ENCODE measurements around the gene RAB27A.

GRCh38 chr15:55186331-55186730, 103.3 kb downstream of the RAB27A start:
- TF ChIP-seq CTCF (IDR thresholded peaks at IDR 0.05) (no peak), ZFX (IDR thresholded peaks at IDR 0.05; ENCODE audit: borderline replicate concordance) (no peak)
